ENCODE data around the gene CD58.

DNA sequence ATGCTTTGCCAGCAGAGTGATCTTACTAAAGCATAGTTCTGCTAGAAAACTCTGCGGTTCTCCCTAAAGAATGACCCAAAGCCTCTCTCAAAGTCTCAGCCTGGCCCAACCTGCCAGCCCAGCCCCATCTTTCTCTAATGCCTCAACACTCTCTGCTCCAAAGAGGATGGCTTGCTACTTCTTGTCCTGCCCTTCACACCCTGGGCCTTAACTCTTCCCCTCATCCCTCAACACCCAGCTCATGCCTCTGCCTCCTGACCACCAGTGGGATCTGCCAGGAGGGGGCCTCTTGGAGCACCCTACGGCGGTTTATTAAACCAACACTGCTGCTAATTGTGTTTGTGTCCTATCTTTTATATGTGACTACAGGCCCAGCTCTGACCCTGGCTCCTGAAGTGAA is 52.4 kb downstream of the CD58 start:
- TF ChIP-seq KAT7 (CRISPR knock-in tag; IDR thresholded peaks at IDR 0.05; ENCODE audit: borderline replicate concordance) (no peak), NR3C1 (CRISPR knock-in tag; conservative IDR thresholded peaks at IDR 0.05; ENCODE audit: low read depth) (no peak), ZNF138 (CRISPR knock-in tag; conservative IDR thresholded peaks at IDR 0.05) (no peak)
- TF ChIP-seq, protein P1, sequence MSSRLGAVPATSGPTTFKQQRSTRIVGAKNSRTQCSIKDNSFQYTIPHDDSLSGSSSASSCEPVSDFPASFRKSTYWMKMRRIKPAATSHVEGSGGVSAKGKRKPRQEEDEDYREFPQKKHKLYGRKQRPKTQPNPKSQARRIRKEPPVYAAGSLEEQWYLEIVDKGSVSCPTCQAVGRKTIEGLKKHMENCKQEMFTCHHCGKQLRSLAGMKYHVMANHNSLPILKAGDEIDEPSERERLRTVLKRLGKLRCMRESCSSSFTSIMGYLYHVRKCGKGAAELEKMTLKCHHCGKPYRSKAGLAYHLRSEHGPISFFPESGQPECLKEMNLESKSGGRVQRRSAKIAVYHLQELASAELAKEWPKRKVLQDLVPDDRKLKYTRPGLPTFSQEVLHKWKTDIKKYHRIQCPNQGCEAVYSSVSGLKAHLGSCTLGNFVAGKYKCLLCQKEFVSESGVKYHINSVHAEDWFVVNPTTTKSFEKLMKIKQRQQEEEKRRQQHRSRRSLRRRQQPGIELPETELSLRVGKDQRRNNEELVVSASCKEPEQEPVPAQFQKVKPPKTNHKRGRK (CRISPR knock-in tag; IDR thresholded peaks at IDR 0.05; ENCODE audit: borderline replicate concordance): no peak
- TF ChIP-seq, protein P2, sequence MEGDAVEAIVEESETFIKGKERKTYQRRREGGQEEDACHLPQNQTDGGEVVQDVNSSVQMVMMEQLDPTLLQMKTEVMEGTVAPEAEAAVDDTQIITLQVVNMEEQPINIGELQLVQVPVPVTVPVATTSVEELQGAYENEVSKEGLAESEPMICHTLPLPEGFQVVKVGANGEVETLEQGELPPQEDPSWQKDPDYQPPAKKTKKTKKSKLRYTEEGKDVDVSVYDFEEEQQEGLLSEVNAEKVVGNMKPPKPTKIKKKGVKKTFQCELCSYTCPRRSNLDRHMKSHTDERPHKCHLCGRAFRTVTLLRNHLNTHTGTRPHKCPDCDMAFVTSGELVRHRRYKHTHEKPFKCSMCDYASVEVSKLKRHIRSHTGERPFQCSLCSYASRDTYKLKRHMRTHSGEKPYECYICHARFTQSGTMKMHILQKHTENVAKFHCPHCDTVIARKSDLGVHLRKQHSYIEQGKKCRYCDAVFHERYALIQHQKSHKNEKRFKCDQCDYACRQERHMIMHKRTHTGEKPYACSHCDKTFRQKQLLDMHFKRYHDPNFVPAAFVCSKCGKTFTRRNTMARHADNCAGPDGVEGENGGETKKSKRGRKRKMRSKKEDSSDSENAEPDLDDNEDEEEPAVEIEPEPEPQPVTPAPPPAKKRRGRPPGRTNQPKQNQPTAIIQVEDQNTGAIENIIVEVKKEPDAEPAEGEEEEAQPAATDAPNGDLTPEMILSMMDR (IDR thresholded peaks at IDR 0.05): no peak
- TF ChIP-seq, protein P3, sequence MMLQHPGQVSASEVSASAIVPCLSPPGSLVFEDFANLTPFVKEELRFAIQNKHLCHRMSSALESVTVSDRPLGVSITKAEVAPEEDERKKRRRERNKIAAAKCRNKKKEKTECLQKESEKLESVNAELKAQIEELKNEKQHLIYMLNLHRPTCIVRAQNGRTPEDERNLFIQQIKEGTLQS (CRISPR knock-in tag; conservative IDR thresholded peaks at IDR 0.05): no peak
